PC-9 (cell line): ENCODE results near the gene GALC.

Experiments
- EZH2 ChIP-seq: fragments of 200-600 bp; sonication (generic); IDR thresholded peaks from 2 replicates; pipeline ENCODE4 v1.8.0; 2017; ENCODE audit warnings: antibody characterized with exemption, low read depth
- TF ChIP-seq, protein P1 (sequence below): fragments of 200-600 bp; sonication (generic); conservative IDR thresholded peaks from 2 replicates; pipeline ENCODE4 v1.6.1; 2017; ENCODE audit warnings: mixed run types, antibody characterized with exemption, mild to moderate bottlenecking, moderate library complexity

DNA sequence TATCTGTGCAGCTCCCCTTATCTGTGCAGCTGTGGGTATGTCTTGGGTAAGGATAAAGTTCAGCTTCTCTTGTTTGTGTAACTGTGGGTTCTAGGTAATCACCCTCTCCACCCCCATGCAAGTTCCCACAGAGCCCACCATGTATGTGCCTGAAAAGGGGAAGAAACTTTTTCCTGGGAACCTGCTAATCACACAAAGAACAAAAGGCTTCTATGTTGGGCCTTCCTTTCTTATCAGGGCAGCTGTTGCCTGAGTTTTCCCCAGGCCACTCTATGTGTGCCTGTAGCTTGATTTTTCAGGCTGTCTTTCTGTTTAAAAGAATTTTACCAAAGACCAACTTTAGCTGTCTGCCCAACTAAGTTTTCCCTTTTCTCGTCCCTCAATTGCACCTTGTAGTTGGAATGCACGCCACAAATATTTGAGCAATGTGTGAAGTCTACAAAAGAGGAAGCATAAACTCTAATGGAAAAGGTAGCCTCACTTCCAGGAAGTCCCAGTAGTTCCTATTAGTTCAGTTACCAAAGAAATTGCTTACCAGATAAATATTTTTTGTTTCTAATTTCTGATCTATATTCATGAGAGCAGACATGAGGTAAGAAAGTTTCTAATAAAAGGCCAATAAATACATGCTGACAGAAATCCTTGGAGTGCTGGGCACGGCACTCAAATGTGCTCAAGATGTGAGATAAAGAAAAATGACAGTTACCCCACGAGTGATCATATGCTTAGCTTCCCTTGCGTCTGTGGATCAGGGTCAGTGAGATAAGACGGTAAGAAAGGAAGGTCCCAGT lies 2.7 kb upstream of the GALC start:
- TF ChIP-seq, protein P1, sequence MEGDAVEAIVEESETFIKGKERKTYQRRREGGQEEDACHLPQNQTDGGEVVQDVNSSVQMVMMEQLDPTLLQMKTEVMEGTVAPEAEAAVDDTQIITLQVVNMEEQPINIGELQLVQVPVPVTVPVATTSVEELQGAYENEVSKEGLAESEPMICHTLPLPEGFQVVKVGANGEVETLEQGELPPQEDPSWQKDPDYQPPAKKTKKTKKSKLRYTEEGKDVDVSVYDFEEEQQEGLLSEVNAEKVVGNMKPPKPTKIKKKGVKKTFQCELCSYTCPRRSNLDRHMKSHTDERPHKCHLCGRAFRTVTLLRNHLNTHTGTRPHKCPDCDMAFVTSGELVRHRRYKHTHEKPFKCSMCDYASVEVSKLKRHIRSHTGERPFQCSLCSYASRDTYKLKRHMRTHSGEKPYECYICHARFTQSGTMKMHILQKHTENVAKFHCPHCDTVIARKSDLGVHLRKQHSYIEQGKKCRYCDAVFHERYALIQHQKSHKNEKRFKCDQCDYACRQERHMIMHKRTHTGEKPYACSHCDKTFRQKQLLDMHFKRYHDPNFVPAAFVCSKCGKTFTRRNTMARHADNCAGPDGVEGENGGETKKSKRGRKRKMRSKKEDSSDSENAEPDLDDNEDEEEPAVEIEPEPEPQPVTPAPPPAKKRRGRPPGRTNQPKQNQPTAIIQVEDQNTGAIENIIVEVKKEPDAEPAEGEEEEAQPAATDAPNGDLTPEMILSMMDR = no peak
- no peak for TF ChIP-seq EZH2
